DOHH2 (cell line): ENCODE results near the gene KPRP.

ENCODE experiments used
- H3F3A ChIP-seq: fragments of 200-600 bp; sonication (generic), shearing (Covaris generic); 2 replicates; pipeline ENCODE4 v1.6.0; 2016; ENCODE audit warnings: antibody characterized with exemption, mild to moderate bottlenecking; ENCODE audit not compliant: control insufficient read depth, insufficient read depth
- H3K27ac ChIP-seq: fragments of 200-600 bp; sonication (generic); 2 replicates; pipeline ENCODE4 v1.5.1; 2014; ENCODE audit warnings: low read depth, mild to moderate bottlenecking, low read length, moderate library complexity
- H3K27me3 ChIP-seq: fragments of 200-600 bp; sonication (generic); 2 replicates; pipeline ENCODE4 v1.6.1; 2014; ENCODE audit warnings: mild to moderate bottlenecking, low read length, mixed read lengths; ENCODE audit not compliant: control insufficient read depth
- H3K36me3 ChIP-seq: fragments of 200-600 bp; sonication (generic); 2 replicates; pipeline ENCODE4 v1.6.1; 2014; ENCODE audit warnings: mild to moderate bottlenecking, low read length, moderate library complexity, mixed read lengths; ENCODE audit not compliant: control insufficient read depth
- H3K4me1 ChIP-seq: fragments of 200-600 bp; sonication (generic); 2 replicates; pipeline ENCODE4 v1.6.1; 2014; ENCODE audit warnings: mild to moderate bottlenecking, low read length, mixed read lengths; ENCODE audit not compliant: control insufficient read depth
- H3K4me2 ChIP-seq: fragments of 200-600 bp; sonication (generic); 2 replicates; pipeline ENCODE4 v1.6.0; 2014; ENCODE audit warnings: mild to moderate bottlenecking, low read length, moderate library complexity
- H3K4me3 ChIP-seq: fragments of 200-600 bp; sonication (generic); 2 replicates; pipeline ENCODE4 v1.5.1; 2014; ENCODE audit warnings: mild to moderate bottlenecking, low read length, mixed read lengths
- H3K79me2 ChIP-seq: fragments of 200-600 bp; sonication (generic); 2 replicates; pipeline ENCODE4 v1.6.1; 2014; ENCODE audit warnings: mild to moderate bottlenecking, low read length, mixed read lengths; ENCODE audit not compliant: control insufficient read depth
- H3K9me2 ChIP-seq: fragments of 200-600 bp; sonication (generic); replicated peaks from 2 replicates; pipeline ENCODE4 v1.6.1; 2014; ENCODE audit warnings: mild to moderate bottlenecking, low read length, mixed read lengths; ENCODE audit not compliant: control insufficient read depth
- H3K9me3 ChIP-seq: fragments of 200-600 bp; sonication (generic); 2 replicates; pipeline ENCODE4 v1.6.1; 2014; ENCODE audit warnings: antibody characterized with exemption, low read length, mixed read lengths; ENCODE audit not compliant: control insufficient read depth, insufficient read depth
- H4K20me1 ChIP-seq: fragments of 200-600 bp; sonication (generic); 2 replicates; pipeline ENCODE4 v1.6.0; 2014; ENCODE audit warnings: low read depth, mild to moderate bottlenecking, antibody characterized with exemption, low read length, moderate library complexity; ENCODE audit not compliant: control insufficient read depth, insufficient read depth
- CTCF ChIP-seq: fragments of 200-600 bp; sonication (generic); IDR thresholded peaks from one replicate; pipeline ENCODE4 v1.5.1; 2014; ENCODE audit warnings: antibody characterized with exemption, mild to moderate bottlenecking, low read depth, low read length; ENCODE audit not compliant: poor library complexity, severe bottlenecking
- EZH2phosphoT487 ChIP-seq: fragments of 200-600 bp; sonication (generic); IDR thresholded peaks from 2 replicates; pipeline ENCODE4 v1.6.1; 2017; ENCODE audit warnings: borderline replicate concordance, mild to moderate bottlenecking, antibody characterized with exemption, low read length, moderate library complexity, mixed read lengths

Gene KPRP

GRCh38 chr1:152758636-152759035 lies 811 bp downstream of the KPRP start:
- Histone ChIP-seq H3K27ac (no peak overlapping the region), H3K79me2 (no peaks in the 10 kb centered on the region), H3K36me3 (no peaks in the 10 kb centered on the region), H3K9me3 (no peaks in the 10 kb centered on the region), H3K9me2 (no peaks in the 10 kb centered on the region), H4K20me1 (no peaks in the 10 kb centered on the region), H3K4me2 (no peak overlapping the region), H3F3A (no peaks in the 10 kb centered on the region), H3K4me1 (no peaks in the 10 kb centered on the region), H3K4me3 (no peak overlapping the region), H3K27me3 (no peaks in the 10 kb centered on the region)
- TF ChIP-seq EZH2phosphoT487 (no peak), CTCF (no peak)

GRCh38 chr1:152759453-152760173 lies 1.8 kb downstream of the KPRP start:
- H3K9me3 ChIP-seq, result no peaks in the 10 kb centered on the region
- H3K27me3 ChIP-seq, result no peaks in the 10 kb centered on the region
- H3K27ac ChIP-seq, result no peak overlapping the region
- no peaks in the 10 kb centered on the region for H4K20me1 ChIP-seq
- no peak overlapping the region for H3K4me2 ChIP-seq
- no peaks in the 10 kb centered on the region for H3F3A ChIP-seq
- H3K4me3 ChIP-seq, result no peak overlapping the region
- TF ChIP-seq CTCF (no peak), EZH2phosphoT487 (no peak)
- H3K9me2 ChIP-seq, result no peaks in the 10 kb centered on the region
- H3K36me3 ChIP-seq, result no peaks in the 10 kb centered on the region
- H3K79me2 ChIP-seq, result no peaks in the 10 kb centered on the region
- no peaks in the 10 kb centered on the region for H3K4me1 ChIP-seq

- Histone ChIP-seq H3K4me1 (no peaks in the 10 kb centered on the region), H4K20me1 (no peaks in the 10 kb centered on the region), H3K4me2 (no peak overlapping the region), H3K4me3 (no peak overlapping the region), H3F3A (no peaks in the 10 kb centered on the region), H3K27me3 (no peaks in the 10 kb centered on the region; the same call in 1 of the 2 replicates), H3K9me2 (no peaks in the 10 kb centered on the region), H3K9me3 (no peaks in the 10 kb centered on the region), H3K36me3 (no peaks in the 10 kb centered on the region), H3K79me2 (no peaks in the 10 kb centered on the region), H3K27ac (no peak overlapping the region)
- TF ChIP-seq EZH2phosphoT487 (no peak), CTCF (no peak)
These were observed 2.8 kb downstream of the KPRP start for GRCh38 chr1:152760551-152761190.
